Measurements from ENCODE around the gene SLC4A1.
A peak's percentile ranks its signal among the peaks of the same experiment; 100 is the strongest.

The SLC4A1 gene

GRCh38 chr17:44205962-44206824 is 61.7 kb downstream of the SLC4A1 start:
- TF ChIP-seq EZH2phosphoT487 (IDR thresholded peaks at IDR 0.05; ENCODE audit: low read length) (no peak), EZH2 (optimal IDR thresholded peaks at IDR 0.05; ENCODE audit: low read depth, low read length) (no peak), CTCF (IDR thresholded peaks at IDR 0.05; ENCODE audit: low read length) (no peak)
- no peaks in the 10 kb centered on the region for H3K27me3 ChIP-seq (replicated peaks; ENCODE audit: insufficient read depth, low read length)
- H4K20me1 ChIP-seq (ENCODE audit: insufficient read depth, low read length), result no peaks in the 10 kb centered on the region
- peaks cover 50% of the 10 kb centered on the region for H3F3A ChIP-seq (ENCODE audit: insufficient read depth, low read length)
- no peaks in the 10 kb centered on the region for H3K9me2 ChIP-seq (replicated peaks; ENCODE audit: insufficient read depth, low read length)
- H3K9ac ChIP-seq (ENCODE audit: low read length), result no peak overlapping the region
- no peak overlapping the region for H2AFZ ChIP-seq (ENCODE audit: low read length)
- H3K36me3 ChIP-seq (replicated peaks; ENCODE audit: insufficient read depth, low read length), result no peaks in the 10 kb centered on the region; the same call in none of the 2 replicates
- peaks cover 15% of the 10 kb centered on the region for H3K4me1 ChIP-seq (ENCODE audit: low read length)
- no peaks in the 10 kb centered on the region for H3K9me3 ChIP-seq (replicated peaks; ENCODE audit: insufficient read depth, low read length)
- no peak overlapping the region for H3K4me3 ChIP-seq (ENCODE audit: low read length)
- H3K79me2 ChIP-seq (ENCODE audit: low read length), result peaks cover 10% of the 10 kb centered on the region
- H3K4me2 ChIP-seq (ENCODE audit: low read depth, low read length), result no peak overlapping the region
- no peak for DNase-seq
- H3K27ac ChIP-seq (ENCODE audit: low read length), result no peak overlapping the region

GRCh38 chr17:44204441-44204882 is 63.5 kb downstream of the SLC4A1 start:
- H2AFZ ChIP-seq (ENCODE audit: low read length), result no peak overlapping the region
- peaks cover 7% of the 10 kb centered on the region for H3K4me1 ChIP-seq (ENCODE audit: low read length)
- peaks cover 52% of the 10 kb centered on the region for H3F3A ChIP-seq (ENCODE audit: insufficient read depth, low read length)
- no peak overlapping the region for H3K4me2 ChIP-seq (ENCODE audit: low read depth, low read length)
- no peak overlapping the region for H3K27ac ChIP-seq (ENCODE audit: low read length)
- DNase-seq, result no peak
- H3K4me3 ChIP-seq (ENCODE audit: low read length), result no peak overlapping the region
- peaks cover 10% of the 10 kb centered on the region for H3K79me2 ChIP-seq (ENCODE audit: low read length)
- no peaks in the 10 kb centered on the region; the same call in none of the 2 replicates for H3K36me3 ChIP-seq (replicated peaks; ENCODE audit: insufficient read depth, low read length)
- no peak for TF ChIP-seq EZH2phosphoT487 (IDR thresholded peaks at IDR 0.05; ENCODE audit: low read length)
- TF ChIP-seq CTCF (IDR thresholded peaks at IDR 0.05; ENCODE audit: low read length), result no peak
- TF ChIP-seq EZH2 (optimal IDR thresholded peaks at IDR 0.05; ENCODE audit: low read depth, low read length), result no peak
- no peaks in the 10 kb centered on the region for H3K27me3 ChIP-seq (replicated peaks; ENCODE audit: insufficient read depth, low read length)
- no peak overlapping the region for H3K9ac ChIP-seq (ENCODE audit: low read length)
- H3K9me2 ChIP-seq (replicated peaks; ENCODE audit: insufficient read depth, low read length), result no peaks in the 10 kb centered on the region
- H3K9me3 ChIP-seq (replicated peaks; ENCODE audit: insufficient read depth, low read length), result no peaks in the 10 kb centered on the region
- H4K20me1 ChIP-seq (ENCODE audit: insufficient read depth, low read length), result no peaks in the 10 kb centered on the region

DNA sequence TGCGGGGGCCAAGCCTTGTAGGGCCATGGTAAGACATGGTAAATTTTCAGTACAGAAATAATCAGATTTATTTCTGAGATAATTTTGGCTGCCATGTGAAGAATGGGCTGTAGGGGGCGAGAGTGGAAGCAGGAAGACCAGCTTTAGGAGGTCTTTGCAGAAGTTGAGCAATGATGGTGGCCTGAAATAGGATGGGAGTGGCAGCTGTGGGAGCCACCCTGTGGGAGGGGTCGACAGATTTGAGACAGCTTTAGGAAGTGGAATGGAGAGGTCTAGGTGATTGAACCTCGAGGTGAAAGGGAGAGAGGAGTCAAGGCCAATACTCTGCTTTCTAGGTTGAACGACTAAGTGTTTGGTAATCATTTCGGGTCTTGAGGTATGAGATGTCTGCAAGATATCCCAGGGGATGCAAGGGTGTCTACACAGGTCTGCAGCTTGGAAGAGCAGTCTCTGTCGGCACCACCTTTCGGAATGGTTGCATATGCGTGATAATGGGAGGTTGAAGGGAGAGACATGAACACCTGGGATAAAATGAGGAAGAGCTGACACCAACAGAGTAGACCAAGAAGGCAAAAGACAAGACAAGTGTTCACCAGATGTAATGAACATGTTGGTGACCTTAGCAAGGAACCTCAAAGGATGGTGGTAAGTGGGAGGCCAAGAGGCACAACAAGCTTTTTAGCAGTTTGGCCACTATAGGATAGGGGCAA is 64.0 kb downstream of the SLC4A1 start:
- peak; percentile 70 for DNase-seq
- no peaks in the 10 kb centered on the region for H3K9me3 ChIP-seq (replicated peaks; ENCODE audit: insufficient read depth, low read length)
- H3K79me2 ChIP-seq (ENCODE audit: low read length), result peaks cover 9% of the 10 kb centered on the region
- no peak overlapping the region for H3K4me2 ChIP-seq (ENCODE audit: low read depth, low read length)
- H3K27me3 ChIP-seq (replicated peaks; ENCODE audit: insufficient read depth, low read length), result no peaks in the 10 kb centered on the region
- H2AFZ ChIP-seq (ENCODE audit: low read length), result no peak overlapping the region
- no peaks in the 10 kb centered on the region; the same call in 1 of the 2 replicates for H3K36me3 ChIP-seq (replicated peaks; ENCODE audit: insufficient read depth, low read length)
- peaks cover 7% of the 10 kb centered on the region for H3K4me1 ChIP-seq (ENCODE audit: low read length)
- TF ChIP-seq CTCF (IDR thresholded peaks at IDR 0.05; ENCODE audit: low read length) (peak; percentile 83), EZH2phosphoT487 (IDR thresholded peaks at IDR 0.05; ENCODE audit: low read length) (no peak)
- no peak overlapping the region for H3K27ac ChIP-seq (ENCODE audit: low read length)
- H3K4me3 ChIP-seq (ENCODE audit: low read length), result no peak overlapping the region
- no peaks in the 10 kb centered on the region for H3K9me2 ChIP-seq (replicated peaks; ENCODE audit: insufficient read depth, low read length)
- H3F3A ChIP-seq (ENCODE audit: insufficient read depth, low read length), result peaks cover 53% of the 10 kb centered on the region
- H4K20me1 ChIP-seq (ENCODE audit: insufficient read depth, low read length), result no peaks in the 10 kb centered on the region
- H3K9ac ChIP-seq (ENCODE audit: low read length), result no peak overlapping the region

Measured in MM.1S (cell line).